GM21529 (cell line): Measurements from ENCODE around the gene OR13C8.
"Not testable (repeated sequence)": the region's sequence is repeated elsewhere in the genome, so short reads cannot be mapped to it uniquely, and the experiment has no call there.

ENCODE experiments used
- ATAC-seq: cut with Tn5 transposase; IDR thresholded peaks from one replicate; pipeline ENCODE4 v1.9.1; 2021; ENCODE audit not compliant: unreplicated experiment

Gene OR13C8

GRCh38 chr9:104568868-104569267 lies at the start of gene OR13C8:
TSS of gene OR13C8 (plus strand) at chr9:104569168. CDS start at chr9:104569168, 0 bp downstream.
- no peak for ATAC-seq

GRCh38 chr9:104520241-104520640 lies 48.7 kb upstream of the OR13C8 start:
- ATAC-seq, result not testable (repeated sequence)

GRCh38 chr9:104527109-104527508 lies 41.9 kb upstream of the OR13C8 start, which contains the start of gene OR13C4:
TSS of gene OR13C4 (minus strand) at chr9:104527209. CDS start at chr9:104527209, 0 bp downstream.
- no peak for ATAC-seq

- no peak for ATAC-seq
These were observed 32.2 kb upstream of the OR13C8 start, which contains the start of gene OR13C3 for GRCh38 chr9:104536756-104537155. TSS of gene OR13C3 (minus strand) at chr9:104536856. CDS start at chr9:104536723, 133 bp downstream.

GRCh38 chr9:104539275-104539674 lies 29.7 kb upstream of the OR13C8 start:
- no peak for ATAC-seq

GRCh38 chr9:104544644-104545043 lies 24.3 kb upstream of the OR13C8 start:
- ATAC-seq, result no peak

- ATAC-seq, result no peak
These were observed 15.7 kb upstream of the OR13C8 start for GRCh38 chr9:104553261-104553660.

GRCh38 chr9:104555521-104555920 lies 13.4 kb upstream of the OR13C8 start:
- no peak for ATAC-seq

GRCh38 chr9:104556830-104557634 lies 11.9 kb upstream of the OR13C8 start:
- no peak for ATAC-seq

- no peak for ATAC-seq
These were observed 4.6 kb upstream of the OR13C8 start for GRCh38 chr9:104564358-104564757.

GRCh38 chr9:104572612-104573011 lies 3.6 kb downstream of the OR13C8 start:
- no peak for ATAC-seq

GRCh38 chr9:104575456-104575855 lies 6.5 kb downstream of the OR13C8 start:
- no peak for ATAC-seq

- ATAC-seq, result no peak
These were observed 8.3 kb downstream of the OR13C8 start for GRCh38 chr9:104577263-104577662.

- ATAC-seq, result no peak
These were observed 11.6 kb downstream of the OR13C8 start for GRCh38 chr9:104580562-104580961.

GRCh38 chr9:104586496-104587180 lies 17.7 kb downstream of the OR13C8 start:
- ATAC-seq, result no peak

- ATAC-seq, result no peak
These were observed 20.7 kb downstream of the OR13C8 start for GRCh38 chr9:104589626-104590025.

- not testable (repeated sequence) for ATAC-seq
These were observed 29.8 kb downstream of the OR13C8 start for GRCh38 chr9:104598749-104599148.

GRCh38 chr9:104599313-104599712 lies 30.3 kb downstream of the OR13C8 start, which contains the start of gene OR13C5:
TSS of gene OR13C5 (minus strand) at chr9:104599413. CDS start at chr9:104599413, 0 bp downstream.
- ATAC-seq, result not testable (repeated sequence)

GRCh38 chr9:104604801-104605200 lies 35.8 kb downstream of the OR13C8 start:
- no peak for ATAC-seq

GRCh38 chr9:104605527-104605926 lies 36.6 kb downstream of the OR13C8 start, which contains the start of gene OR13C2:
TSS of gene OR13C2 (minus strand) at chr9:104605627. CDS start at chr9:104605627, 0 bp downstream.
- not testable (repeated sequence) for ATAC-seq

- no peak for ATAC-seq
These were observed 37.2 kb downstream of the OR13C8 start for GRCh38 chr9:104606152-104606551.

- no peak for ATAC-seq
These were observed 39.4 kb downstream of the OR13C8 start for GRCh38 chr9:104608336-104608735.
